T-helper 22 cell (primary cell): Measurements from ENCODE around the gene TSHZ2.

Source experiments
- DNase-seq: peaks from one replicate; pipeline ENCODE4 v3.0.0-alpha.2; 2020; ENCODE audit warnings: low read depth

TSHZ2 gene

GRCh38 chr20:53247468-53248103, 275.4 kb downstream of the TSHZ2 start:
- DNase-seq: no peak

DNA sequence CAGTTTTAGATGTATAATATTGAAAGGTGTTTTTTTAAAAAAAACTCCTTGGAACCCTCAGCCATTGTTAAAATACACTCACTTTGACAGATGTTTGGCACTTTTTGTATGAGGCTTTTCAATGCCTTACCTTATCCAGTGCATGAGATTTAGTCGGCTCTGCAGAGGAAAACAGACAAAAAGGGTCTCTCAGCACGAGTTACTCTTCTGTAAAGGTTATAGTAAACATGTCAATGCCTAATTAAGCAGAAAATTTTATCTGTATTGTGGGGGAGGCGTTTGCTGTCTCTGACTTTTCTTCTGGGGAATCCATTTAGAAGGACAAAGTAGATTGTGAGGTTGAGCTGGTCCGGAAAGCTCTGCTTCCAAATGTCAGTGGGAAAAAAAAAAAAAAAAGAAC, 278.3 kb downstream of the TSHZ2 start:
- no peak for DNase-seq

- DNase-seq: no peak
Observed at GRCh38 chr20:53252002-53252401, 279.8 kb downstream of the TSHZ2 start.

DNA sequence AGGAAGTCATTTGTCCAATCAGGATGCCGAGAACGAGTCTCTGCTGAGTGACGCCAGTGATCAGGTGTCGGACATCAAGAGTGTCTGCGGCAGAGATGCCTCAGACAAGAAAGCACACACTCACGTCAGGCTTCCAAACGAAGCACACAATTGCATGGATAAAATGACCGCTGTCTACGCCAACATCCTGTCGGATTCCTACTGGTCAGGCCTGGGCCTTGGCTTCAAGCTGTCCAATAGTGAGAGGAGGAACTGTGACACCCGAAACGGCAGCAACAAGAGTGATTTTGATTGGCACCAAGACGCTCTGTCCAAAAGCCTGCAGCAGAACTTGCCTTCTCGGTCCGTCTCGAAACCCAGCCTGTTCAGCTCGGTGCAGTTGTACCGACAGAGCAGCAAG, 281.5 kb downstream of the TSHZ2 start:
- DNase-seq: no peak

DNA sequence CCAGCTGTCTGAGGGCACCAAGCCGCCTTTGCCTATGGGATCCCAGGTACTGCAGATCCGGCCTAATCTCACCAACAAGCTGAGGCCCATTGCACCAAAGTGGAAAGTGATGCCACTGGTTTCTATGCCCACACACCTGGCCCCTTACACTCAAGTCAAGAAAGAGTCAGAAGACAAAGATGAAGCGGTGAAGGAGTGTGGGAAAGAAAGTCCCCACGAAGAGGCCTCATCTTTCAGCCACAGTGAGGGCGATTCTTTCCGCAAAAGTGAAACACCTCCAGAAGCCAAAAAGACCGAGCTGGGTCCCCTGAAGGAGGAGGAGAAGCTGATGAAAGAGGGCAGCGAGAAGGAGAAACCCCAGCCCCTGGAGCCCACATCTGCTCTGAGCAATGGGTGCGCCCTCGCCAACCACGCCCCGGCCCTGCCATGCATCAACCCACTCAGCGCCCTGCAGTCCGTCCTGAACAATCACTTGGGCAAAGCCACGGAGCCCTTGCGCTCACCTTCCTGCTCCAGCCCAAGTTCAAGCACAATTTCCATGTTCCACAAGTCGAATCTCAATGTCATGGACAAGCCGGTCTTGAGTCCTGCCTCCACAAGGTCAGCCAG, 283.0 kb downstream of the TSHZ2 start:
- DNase-seq: no peak

DNA sequence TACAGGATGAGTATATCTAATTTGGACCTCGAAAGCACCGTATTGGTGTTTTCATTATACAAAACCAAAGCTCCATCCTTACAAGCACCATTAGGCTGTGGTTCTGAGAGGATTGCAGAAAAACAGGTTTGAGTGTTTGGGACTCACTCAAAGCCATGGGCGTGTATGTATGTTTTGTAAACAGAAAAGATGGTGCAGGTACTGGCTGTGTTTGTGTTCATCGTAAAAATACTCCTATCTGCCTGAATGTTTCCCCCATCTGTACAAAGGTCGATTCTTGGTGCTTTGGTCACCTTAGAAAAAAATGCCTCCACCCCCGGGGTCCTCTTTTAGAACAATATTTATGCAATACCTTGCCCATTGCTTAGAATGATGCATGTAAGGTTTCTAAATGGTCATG, 286.6 kb downstream of the TSHZ2 start:
- DNase-seq: no peak

- no peak for DNase-seq
Observed at GRCh38 chr20:53260168-53260567, 288.0 kb downstream of the TSHZ2 start.

GRCh38 chr20:53260591-53260990, 288.4 kb downstream of the TSHZ2 start:
- DNase-seq: no peak

DNA sequence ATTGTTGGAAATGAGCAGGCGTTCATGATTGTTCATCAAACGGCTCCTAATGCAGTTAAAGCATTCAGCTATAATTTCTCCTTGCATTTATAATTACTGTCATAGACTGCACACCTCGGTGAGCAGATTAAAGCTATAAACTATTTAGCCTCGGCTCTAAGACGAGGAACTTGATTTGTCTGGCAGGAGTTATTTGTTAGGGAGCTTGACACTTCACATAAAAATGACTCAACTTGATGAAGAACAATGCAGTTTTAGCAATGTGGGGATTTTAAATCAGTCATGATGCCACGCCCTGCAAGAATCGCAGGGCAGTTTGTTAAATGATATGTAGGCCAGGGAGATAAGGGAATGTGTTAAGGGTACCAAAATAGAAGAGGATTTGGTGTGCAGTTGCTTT, 290.2 kb downstream of the TSHZ2 start:
- no peak for DNase-seq

DNA sequence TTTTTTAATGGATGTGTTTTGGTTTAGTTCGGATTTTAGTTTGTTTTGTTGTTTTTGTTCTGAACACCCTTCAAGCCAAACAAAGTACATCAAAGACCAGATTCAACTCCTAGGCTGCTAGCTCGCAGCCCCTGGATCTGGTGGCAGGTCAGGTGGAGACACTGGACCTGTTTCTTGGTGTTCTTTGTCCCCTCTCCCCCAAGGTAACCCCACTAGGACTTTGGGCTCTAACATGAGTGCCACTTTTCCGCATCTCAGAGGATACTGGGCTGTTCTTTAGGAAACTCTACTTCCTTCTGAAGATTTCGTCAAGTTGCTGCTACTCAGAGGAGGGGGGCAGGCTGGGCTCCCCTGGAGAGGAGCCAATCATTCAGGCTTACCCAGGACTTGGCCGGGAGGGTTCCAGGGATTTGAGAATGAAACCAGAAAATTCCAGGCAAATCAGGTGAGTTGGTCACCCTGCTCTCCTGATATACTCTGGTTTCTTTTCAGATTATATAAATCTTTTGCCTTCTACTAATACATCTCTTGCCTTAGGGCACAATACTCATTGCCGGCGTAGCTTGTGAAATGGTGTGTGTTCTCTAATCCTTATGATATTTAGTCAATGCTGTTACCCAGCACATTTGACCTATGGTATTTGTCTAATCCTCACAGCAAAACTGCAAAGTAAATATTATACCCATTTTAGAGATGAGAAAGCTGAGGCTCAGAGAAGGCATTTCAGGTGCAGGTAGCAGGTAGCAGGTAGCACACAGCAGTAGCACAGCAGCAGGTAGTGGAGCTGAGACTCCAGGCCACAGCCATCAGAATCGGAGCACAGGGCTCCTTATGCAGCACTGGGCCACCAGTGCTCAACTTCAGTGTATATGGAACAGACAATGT, 291.6 kb downstream of the TSHZ2 start:
- DNase-seq: no peak

DNA sequence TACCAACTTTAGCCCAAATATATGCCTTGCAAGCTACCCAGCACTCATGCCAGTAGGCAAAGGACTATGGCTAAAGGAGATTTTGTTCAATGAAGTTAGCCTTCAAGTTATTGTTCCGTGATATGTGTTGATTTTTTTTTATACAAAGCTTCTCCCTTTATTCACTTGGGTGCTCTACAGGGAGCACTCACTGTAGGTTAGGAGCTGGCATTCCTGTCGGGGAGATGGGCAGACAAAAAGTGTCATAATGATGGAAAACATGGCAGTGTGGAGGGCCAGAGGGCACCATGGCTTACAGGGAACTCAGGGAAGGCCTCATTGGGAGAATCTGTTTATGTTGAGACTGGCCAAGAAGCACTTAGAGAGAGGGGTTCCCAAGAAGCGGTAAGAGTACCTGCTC, 292.4 kb downstream of the TSHZ2 start:
- DNase-seq: no peak

DNA sequence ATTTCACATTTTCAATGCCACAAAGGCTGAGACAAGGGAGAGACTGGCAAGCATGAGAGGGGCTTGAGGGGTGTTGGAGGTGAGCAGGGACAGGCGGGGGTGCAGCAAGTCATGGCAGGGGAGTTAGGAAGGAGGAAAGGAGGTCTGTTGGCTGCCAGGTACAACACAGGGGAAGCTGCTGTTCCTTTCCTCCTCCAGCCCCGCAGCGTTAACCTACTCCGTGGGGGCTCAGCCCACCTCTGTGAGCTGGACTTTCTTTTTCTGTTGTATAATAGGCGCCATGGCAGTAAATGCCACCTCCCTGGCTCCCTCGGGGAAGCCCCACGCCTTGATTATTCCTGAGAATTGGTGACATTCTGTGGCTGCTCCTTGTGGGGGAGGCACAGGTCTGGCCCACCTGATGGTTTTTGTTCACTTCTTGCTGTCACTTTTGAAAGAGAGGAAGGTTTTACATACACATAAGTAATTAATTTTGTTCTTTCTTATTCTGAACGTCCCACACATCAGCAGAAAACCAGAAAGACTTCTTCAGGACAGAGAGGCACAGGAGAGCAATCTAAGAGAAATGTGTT, 293.2 kb downstream of the TSHZ2 start:
- DNase-seq: no peak

- no peak for DNase-seq
Observed at GRCh38 chr20:53269380-53269779, 297.2 kb downstream of the TSHZ2 start.

GRCh38 chr20:53270792-53271375, 298.7 kb downstream of the TSHZ2 start:
- DNase-seq: no peak

DNA sequence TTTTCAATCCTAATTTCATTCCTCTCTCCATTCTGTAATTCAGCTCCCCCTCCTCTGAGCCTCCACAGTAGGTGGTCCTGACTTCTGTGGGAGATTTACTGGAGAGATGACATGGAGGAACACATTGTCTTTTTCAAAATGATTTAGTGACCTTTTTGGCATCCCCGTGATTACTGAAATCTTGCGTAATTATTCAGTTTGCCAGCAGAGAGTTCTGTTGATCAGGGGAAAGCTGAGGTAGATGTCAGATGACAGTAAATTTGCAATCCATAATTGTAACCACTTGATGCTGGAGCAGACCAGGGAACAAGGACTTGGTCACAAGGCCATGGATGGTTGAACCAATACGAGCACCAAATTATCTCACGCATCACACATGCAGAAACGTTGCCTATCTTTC, 302.2 kb downstream of the TSHZ2 start:
- DNase-seq: no peak

DNA sequence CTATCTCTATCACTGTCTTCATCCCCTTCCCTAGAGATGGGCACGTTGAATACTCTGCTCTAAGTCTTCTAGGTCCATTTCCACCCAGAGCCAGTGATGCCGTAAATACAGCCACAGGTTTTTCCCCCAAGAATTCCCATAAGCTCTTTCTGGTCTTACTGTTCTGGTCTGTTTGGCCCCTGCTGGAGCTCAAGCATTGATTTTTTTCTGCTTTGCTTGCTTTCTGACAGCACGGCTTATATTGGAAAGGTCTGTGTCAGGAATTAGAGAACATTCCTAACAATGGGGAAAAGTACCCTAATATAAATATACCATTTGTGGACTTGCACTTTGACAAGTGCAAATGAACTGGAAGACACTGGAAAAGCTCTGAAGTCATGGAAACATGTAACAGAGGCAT, 302.6 kb downstream of the TSHZ2 start:
- DNase-seq: no peak

DNA sequence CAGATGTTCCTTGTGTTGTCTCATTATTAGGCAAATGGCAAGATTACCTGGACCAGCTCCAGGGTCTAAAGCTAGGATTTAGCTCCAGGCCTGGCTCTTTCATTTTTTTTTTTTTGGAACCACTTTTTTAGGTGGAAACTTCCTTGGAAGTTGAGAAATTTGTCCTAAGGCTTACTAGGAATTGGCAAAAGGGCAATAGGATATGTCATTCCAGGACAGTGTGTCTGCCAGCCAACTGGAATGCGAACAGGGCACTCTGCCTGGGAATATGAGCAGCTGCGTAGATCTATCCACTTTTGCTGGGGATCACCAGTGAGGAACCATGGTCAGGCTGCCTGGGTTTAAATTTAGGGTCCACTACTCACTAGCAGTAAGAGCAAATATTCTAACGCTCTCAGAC, 304.0 kb downstream of the TSHZ2 start:
- DNase-seq: no peak

DNA sequence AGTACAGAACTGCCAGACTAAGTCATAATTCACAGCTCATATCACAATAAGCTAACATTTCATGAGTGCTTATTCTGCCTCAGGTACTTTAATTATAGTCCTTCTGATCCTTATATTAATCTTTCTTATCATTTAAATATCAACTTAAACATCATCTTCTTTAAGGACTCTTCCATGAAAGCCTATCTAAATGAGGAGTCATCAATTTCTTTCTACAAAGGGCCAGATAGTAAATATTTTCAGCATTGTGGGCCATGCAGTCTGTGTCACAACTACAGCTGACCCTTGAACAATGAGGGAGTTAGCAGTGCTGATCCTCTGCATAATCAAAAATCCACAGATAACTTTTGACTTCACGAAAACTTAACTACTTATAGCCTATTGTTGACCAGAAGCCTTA, 306.4 kb downstream of the TSHZ2 start:
- DNase-seq: no peak

DNA sequence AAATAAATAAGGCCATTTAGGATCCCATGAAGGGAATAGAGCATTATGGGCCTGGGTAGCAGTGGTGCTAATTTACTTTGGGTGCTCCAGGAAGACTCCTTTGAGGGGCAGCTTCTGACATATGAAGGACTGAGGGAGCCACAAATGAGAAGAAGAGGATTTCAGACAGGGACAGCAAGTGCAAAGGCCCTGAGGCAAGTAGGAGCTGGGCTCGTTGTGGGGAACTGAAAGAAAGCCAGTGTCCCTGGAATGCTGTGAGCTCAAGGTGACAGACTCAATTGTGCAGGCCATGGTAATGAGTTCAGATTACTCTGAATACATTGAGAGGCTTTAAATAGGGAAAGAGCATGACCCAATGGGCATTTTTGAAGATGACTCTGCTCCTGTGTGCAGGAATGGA, 307.6 kb downstream of the TSHZ2 start:
- DNase-seq: no peak

GRCh38 chr20:53281557-53282117, 309.5 kb downstream of the TSHZ2 start:
- no peak for DNase-seq

GRCh38 chr20:53282217-53282955, 310.2 kb downstream of the TSHZ2 start:
- DNase-seq: no peak

GRCh38 chr20:53283011-53283410, 310.9 kb downstream of the TSHZ2 start:
- no peak for DNase-seq
